HG02623 (cell line): ENCODE measurements around the gene SLIT2.

Source experiments
- ATAC-seq: cut with Tn5 transposase; IDR thresholded peaks from one replicate; pipeline ENCODE4 v1.9.1; 2021; ENCODE audit warnings: moderate library complexity; ENCODE audit not compliant: unreplicated experiment

Gene SLIT2

DNA sequence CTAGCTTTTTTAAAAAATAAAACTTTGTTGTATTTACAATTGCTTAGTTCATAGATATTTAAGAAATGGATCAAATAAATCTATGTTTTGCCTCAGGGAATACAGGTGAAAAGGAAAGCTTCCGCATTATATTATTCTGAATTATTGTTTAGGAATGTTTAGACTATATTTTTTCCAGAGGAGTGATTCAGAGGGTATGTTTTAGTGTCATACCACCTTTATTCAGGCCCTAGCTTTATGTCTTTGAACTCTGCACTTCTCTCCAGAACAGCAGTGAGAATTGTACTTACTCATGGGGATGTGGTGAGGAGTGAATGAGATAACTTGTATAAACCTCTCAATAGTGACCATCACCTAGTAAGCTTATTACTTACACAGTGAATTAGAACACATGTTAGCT is 14.0 kb downstream of the SLIT2 start:
- ATAC-seq = no peak

DNA sequence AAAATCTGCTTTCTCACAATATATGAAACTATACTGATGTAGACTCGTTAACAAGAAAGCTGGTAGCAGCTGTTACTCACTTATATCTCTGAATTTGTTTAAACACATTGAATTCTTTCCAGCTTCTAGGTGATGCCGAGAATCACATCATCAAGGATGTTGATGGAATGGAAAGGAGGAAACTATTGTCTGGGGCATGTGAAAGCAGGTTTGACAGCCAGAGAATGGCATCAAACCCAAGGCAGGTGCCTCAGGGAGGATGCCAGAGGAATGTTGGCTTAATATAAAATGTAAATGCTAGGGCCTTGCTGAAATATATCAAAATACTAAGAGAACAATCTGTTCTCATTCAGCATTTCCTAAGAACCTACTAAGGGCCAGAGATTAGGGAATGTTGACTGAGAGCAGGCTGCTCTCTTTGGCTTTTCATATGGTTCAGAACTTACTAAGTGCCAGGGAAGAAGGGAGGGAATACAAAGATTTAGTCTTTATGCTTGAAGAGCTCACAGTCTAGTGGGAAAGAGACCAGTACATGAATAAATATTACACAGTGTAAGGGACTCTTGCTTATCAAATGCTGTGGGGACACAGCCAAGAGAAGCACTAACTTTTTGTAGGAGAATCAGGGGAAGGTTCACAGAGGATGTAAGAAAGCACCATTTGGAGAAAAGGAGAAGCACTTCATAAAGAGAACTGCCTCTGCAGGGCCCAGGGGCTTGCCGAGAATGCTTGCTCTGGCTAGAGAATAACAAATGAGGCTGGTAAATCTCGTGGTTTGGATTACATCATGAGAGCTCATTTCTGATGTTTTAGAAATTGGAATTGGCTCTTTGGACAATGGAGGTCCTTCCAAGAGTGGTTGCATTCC is 14.7 kb downstream of the SLIT2 start:
- ATAC-seq = no peak

GRCh38 chr4:20268028-20268427 is 16.3 kb downstream of the SLIT2 start:
- no peak for ATAC-seq

- no peak for ATAC-seq
Observed at GRCh38 chr4:20269320-20269719, 17.6 kb downstream of the SLIT2 start.

DNA sequence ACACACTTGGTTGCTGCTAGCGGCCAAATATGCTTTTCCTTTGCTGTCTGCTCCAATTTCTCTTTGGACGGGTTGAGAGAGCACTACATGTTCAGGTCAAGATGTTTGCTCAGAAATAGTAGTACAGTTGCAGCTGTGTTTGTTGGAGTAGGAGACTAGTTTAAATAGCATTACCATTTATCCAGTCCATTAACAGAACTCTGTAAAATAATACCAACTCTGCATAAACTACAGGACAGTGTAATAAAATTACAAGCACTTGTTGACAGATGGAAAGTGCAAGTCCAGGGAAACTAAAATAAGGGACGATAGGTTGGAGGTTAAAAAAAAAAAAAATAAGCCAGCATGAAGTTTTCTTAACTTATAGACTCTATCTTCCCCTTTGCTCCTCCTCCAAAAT is 20.2 kb downstream of the SLIT2 start:
- ATAC-seq = no peak

- ATAC-seq = no peak
Observed at GRCh38 chr4:20272411-20272872, 20.7 kb downstream of the SLIT2 start.

GRCh38 chr4:20273793-20274192 is 22.1 kb downstream of the SLIT2 start:
- ATAC-seq = no peak

GRCh38 chr4:20276848-20277247 is 25.1 kb downstream of the SLIT2 start:
- ATAC-seq = no peak

GRCh38 chr4:20278195-20278594 is 26.5 kb downstream of the SLIT2 start:
- no peak for ATAC-seq

GRCh38 chr4:20279381-20279780 is 27.7 kb downstream of the SLIT2 start:
- no peak for ATAC-seq

DNA sequence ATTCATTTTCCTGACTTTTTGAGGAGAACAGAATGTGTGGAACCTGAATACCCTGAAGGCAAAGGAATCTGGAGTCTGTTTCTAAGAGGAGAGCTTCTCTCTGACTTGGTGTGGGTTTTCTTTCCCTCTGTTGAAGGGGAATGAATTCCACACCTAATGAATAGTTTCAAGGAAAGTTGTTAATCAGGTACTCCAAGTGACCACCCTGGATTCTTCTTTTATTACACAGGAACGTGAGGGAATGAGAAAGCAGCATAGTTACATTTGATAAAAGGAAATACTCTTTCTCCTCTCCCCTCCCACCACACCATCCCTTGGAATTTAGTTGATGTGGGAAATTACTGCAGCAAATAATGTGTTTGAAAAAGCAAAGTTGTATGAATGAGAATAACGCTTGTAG is 29.7 kb downstream of the SLIT2 start:
- ATAC-seq = no peak

GRCh38 chr4:20283039-20283438 is 31.3 kb downstream of the SLIT2 start:
- no peak for ATAC-seq

GRCh38 chr4:20284990-20285389 is 33.3 kb downstream of the SLIT2 start:
- ATAC-seq = no peak

GRCh38 chr4:20287246-20287645 is 35.5 kb downstream of the SLIT2 start:
- ATAC-seq = no peak

- ATAC-seq = no peak
Observed at GRCh38 chr4:20288047-20288650, 36.4 kb downstream of the SLIT2 start.

DNA sequence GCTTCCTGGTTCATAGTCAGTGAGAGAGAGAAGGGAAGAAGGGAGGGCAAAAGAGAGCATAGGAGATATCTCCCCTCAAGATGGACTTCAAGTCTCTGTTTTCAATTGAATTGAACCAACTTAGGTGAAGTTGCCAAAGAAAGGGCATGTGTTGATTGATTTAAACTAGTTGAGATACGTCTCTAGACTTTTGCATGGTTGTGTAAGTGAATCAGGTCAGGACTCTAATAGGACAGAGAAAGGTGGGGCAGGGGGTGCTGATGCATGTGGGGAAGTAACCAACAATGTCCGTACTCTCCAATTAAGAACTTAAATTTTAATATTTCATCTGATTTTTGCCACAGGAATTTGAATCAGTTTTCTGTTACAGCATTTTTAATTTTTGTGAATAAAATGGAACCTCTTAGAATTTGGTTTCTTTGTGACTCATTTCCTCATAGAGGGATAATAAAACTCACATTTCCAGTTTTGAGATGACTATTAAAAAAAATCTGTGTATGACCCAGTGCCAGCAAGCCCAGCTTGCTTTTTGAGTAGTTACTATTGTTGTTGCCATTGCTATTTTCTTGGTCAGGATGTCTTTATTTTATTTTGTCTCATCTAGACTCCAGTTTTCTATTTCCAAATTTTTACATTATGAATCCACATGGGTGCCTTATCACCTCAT is 37.3 kb downstream of the SLIT2 start:
- no peak for ATAC-seq

DNA sequence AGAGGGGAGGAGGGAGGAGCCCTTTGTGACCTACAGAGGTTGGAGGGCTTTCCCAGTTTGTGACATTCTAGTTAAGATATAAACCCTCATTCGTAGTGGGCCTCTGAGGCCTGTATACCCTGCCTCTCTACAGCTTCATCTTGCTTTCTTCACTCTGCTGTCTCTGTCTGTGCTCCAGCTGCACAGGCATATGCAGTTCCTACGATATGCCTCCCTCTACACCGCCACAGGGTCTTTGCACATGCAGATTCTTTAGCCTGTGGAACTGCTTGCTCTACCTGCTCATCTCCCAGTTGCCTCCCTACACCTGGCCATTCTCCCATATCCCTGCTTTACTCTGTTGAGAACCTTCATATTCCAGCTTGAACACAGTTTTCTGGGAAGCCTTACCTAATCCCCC is 38.1 kb downstream of the SLIT2 start:
- no peak for ATAC-seq

DNA sequence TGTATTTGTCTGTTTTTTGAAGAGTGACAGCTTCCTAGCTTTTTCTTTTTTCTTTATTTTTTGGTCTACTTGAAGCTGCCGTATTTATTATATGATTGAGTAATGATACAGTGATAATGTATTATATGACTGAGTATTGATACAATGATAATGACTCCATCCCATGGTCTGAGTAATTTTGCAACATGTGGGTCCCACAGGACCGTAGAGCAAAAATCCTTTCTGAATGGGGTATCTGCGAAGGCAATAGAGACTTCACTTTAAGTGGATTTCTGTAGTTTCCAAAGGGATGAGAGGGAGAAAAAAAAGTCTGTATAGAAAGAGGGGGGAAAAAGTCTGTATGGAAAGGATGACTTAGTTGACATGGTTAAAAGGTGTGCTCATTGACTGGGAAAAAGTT is 41.0 kb downstream of the SLIT2 start:
- ATAC-seq = no peak

- ATAC-seq = no peak
Observed at GRCh38 chr4:20297261-20297660, 45.6 kb downstream of the SLIT2 start.

DNA sequence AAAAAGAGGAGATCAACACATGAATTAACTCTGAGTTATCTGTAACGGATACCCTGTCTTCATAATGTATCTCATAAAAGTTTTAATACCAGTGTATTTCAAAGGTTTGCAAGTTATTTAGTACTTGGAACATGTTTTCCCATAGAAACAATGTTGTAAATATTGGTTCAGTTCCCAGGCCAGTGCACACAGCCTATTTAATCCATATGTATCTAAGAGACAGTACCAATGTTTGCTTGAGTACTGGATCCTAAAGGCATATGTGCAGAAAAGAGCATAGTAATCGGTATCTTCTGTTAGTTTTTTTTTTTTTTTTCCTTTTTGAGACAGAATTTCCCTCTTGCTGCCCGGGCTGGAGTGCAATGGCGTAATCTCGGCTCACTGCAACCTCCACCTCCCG is 46.1 kb downstream of the SLIT2 start:
- ATAC-seq = no peak

DNA sequence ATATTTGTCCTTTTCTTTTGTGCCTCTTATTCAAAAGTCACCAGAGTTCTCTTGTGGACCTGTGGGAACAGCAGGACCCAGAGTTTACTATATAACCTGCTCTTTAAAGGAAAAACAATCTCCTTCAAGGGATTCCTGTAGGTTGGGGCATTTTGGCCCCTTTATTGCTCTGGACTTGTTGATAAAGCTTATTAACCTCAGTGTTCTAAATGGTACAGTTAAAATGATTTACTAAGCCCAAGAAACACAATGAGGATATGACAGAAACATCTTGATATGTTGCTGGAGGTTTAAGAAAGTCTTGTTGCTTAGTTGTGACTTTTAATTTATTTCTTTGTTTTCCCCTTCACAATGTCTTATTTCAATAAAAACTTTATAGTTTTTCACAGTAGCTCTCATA is 46.8 kb downstream of the SLIT2 start:
- no peak for ATAC-seq

DNA sequence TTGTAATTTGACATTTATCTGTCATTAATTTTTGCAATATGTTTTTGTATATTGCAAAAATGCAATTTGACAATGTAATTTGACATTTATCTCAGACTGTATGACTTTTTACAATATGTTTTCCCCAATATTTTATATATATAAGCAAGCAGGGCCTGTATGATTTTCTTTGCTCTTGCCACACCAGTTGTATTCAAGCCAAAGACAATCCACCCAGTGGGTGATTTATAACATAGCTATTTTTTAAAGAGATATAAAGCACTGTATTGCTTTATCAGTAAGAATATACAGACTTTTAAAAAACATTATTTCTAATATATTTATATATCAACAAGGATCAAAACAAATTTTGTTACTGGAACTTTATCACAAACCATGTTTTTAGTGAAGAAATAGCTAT is 47.3 kb downstream of the SLIT2 start:
- ATAC-seq = no peak
